Raji (cell line): ENCODE data around the gene POFUT2.

Experiments used
- POLR2A ChIP-seq: IDR thresholded peaks from 2 replicates; pipeline ENCODE4 v1.6.1; 2011; ENCODE audit warnings: low read depth, low read length, control low read depth; ENCODE audit not compliant: insufficient read depth

POFUT2 gene

DNA sequence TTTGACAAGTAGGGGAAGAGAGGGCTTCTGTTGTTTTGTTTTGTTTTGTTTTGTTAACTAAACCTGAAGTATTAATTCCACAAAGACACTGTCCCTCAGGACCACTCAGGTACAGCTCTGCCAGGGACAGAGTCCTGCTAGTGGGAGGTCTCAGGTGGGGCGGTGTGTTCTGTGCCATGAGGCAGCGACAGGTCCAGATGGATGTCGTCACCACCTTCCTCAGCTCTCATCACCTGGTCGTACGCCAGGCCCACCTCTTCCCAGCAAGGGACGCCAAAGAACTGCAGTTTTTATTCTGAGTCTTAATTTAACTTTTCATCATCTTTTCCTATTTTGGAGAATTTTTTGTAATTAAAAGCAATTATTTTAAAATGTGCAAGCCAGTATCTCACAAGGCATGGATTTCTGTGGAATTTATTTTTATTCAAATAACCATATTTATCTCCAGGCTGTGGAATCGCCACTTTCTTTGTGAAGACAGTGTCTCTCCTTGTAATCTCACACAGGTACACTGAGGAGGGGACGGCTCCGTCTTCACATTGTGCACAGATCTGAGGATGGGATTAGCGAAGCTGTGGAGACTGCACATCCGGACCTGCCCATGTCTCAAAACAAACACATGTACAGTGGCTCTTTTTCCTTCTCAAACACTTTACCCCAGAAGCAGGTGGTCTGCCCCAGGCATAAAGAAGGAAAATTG, 62.5 kb downstream of the POFUT2 start:
- TF ChIP-seq POLR2A = no peak

DNA sequence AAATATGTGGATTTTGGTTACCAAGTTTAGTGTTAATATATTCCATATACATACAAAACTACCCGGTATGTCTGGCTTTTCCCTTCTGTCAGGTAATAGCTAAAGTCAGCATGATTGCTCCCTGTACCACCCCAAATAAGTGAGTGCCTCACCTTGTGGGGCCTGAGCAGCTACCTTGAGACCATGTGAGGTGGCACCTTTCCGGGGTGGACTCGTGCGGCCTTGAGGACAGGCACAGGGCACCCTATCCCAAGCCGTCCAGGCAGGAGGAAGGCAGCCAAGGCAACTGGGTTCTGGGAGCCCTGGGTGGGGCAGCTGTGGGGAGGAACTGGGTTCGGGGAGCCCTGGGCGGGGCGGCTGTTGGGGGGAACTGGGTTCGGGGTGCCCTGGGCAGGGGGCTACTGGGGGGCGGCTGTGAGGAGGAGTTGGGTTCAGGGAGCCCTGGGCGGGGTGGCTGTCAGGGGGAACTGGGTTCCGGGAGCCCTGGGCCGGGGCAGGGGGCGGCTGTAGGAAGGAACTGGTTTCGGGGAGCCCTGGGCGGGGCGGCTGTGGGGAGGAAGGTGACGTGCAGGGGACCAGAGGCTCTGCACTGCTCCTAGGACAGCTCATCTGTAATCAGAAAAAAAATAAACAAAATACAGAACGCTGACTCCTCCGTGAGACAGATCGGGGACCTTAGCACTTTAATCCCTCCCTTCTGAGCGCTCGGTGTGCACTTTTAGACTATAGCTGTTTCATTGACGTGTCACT, 63.3 kb downstream of the POFUT2 start:
- TF ChIP-seq POLR2A = no peak

DNA sequence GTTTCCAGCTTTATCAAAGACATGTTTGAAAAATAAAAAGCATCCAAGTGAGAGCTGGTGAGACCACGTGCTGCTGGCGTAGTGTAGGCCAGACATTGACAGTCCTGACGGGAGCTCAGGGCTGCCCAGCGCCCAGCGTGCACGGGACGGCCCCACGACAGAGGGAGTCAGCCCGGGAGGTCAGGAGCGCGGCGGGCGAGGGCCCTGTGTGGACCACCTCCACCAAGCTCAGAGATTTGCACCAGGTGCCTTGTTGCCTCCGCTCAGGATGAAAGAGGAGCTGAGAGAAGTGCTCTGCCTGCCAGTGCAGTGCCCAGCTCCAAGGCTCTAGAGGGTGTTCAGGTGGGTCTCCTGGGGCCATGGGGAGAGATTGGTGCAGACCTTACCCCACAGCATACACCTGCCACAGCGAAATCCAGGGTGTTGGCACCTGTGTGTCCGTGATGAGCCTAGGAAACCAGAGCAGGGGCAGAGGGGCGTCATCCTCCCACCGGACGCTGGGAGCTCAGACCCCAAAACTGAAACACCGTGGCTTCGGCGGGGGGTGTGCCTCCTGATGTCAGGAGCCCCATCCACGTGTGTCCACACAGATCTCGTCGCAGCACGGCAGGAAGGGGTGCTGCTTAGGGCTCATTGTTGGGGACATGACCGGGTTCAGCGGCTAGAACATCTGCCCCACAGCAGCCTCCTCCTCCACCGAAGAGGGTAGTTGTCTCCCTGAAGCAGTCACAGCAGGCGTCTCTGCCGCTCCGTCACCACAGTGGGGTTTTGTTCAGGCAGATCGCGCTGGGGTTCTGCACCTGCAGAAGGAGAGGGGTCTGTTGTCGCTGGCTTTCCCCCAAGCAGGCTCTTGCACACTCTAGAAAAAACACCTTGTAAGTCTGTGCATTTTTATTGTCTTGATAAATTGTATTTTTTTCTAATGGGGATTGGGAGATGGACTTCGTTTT, 64.2 kb downstream of the POFUT2 start:
- TF ChIP-seq POLR2A = no peak

DNA sequence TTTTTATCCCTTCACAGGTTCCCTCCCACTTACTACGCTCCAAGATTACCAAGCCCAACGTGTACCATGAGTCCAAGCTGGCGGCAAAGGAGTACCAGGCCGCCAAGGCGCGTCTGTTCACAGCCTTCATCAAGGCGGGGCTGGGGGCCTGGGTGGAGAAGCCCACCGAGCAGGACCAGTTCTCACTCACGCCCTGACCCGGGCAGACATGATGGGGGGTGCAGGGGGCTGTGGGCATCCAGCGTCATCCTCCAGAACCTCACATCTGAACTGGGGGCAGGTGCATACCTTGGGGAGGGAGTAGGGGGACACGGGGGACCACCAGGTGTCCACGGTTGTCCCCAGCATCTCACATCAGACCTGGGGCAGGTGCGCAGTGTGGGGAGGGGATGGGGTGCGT, 65.7 kb downstream of the POFUT2 start:
- TF ChIP-seq POLR2A = no peak

DNA sequence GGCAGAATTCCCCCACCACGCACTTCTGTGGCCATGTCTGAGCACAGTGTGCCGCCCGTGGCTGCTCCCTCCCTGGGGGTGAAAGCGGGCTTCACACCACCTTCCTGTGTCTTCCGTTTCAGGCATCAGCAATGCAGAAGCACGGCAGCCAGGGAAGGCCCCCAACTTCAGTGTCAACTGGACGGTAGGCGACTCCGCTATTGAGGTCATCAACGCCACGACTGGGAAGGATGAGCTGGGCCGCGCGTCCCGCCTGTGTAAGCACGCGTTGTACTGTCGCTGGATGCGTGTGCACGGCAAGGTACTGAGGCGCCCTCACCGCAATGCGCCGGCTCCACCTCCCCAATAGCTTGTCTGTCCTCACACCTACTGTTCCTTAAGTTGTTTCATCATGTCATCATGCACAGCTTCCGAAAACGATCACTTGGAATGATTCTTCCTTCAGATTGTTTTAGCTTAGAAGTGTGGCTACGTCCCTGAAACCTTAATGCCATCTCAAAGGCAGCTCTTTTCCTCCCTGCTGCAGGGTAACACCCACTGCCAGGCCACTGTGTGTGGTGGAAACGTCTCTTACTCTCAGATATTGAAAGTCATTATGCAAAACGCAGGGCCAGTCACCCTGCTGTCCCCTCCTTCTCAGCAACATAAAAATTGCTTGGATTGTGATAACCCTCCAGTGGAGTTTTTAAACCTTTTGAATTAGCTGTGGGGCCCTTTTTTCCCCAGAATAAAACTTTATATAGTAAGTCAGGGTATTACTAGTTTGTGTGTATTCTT, 66.8 kb downstream of the POFUT2 start:
- no peak for TF ChIP-seq POLR2A

DNA sequence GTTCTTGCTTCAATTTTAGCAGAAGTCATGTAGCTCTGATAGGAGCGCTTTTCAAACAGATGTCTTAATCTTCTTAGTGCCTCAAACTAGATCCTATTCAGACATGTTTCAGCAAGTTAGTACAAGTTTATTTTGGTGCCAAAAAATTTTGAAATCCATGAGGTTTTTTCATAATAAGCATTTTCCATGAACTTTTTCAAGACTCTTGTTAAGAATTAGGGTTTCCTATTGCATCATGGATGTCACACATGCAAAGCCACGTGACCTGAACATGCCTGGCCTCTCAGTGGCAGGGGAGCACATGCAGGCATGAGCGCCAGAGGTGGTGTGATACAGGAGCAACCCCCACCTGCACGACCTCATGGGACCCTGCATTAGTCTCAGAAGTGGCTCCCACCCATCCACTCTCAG, 67.6 kb downstream of the POFUT2 start:
- TF ChIP-seq POLR2A = no peak

DNA sequence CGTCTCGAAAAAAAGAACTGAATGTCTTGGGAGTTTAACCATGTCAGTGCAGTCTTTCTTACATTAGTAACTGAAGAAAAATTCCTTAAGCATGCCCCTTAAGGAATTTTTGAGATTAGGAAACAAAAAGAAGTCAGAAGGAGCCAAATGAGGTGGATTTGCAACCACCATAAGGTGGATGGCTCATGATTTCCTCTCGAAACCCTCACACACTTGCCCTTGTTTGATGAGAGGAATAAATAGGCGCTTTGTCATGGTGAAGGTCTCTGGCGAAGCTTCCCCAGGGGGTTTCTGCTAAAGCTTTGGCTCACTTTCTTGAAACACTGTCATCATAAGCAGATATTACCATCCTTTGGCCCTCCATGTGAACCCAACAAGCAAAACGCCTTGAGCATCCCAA, 68.2 kb downstream of the POFUT2 start:
- TF ChIP-seq POLR2A = no peak

DNA sequence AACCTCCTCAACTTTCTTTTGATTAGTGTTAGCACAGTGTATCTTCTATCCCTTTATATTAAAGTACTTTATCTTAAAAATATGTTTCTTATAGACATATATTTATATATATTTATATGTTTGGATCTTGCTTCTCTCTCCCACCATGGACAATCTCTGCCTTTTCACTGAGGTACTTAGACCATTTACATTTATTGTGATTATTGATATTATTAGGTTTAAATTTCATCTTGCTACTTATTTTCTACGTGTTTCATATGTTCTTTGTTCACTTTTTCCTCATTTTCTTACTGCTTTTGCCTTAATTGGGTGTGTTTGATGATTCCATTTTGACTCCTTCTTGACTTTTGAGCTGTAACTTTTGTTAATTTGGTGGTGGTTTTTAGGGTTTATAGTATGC, 70.7 kb downstream of the POFUT2 start:
- TF ChIP-seq POLR2A = no peak

DNA sequence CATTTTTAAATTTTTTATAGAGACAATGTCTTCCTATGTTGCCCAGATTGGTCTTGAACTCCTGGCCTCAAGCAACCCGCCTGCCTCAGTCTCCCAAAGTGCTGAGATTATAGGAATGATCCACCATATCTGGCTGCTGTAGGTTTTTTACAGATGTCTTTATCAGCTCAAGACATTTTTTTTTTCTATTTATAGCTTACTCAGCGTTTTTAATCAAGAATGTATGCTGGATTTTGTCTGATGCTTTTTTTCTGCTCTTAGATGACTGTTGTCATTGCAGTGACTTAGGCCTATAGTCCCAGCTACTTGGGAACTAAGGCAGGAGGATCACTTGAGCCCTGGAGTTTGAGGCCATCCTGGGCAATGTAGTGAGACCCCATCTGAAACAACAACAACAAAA, 72.5 kb downstream of the POFUT2 start:
- TF ChIP-seq POLR2A = no peak
